Motor neuron (in vitro differentiated cells): ENCODE measurements around the gene SLC22A12. TPM values are rescaled to one million over a fixed set of nuclear protein-coding genes. Genes with fewer than 3 reads are reported as not detected.
"Not testable (repeated sequence)": the region's sequence is repeated elsewhere in the genome, so short reads cannot be mapped to it uniquely, and the experiment has no call there.

Experiments
- ATAC-seq, 8 experiments: fragments of 200-7000 bp; cut with Tn5 transposase; replicated peaks in 6 of 8; 2 replicates each; pipeline ENCODE4 v1.8.0; 2021; ENCODE audit warnings: mild to moderate bottlenecking in 8 of 8, moderate library complexity in 8 of 8
- H3K27ac ChIP-seq, 2 donors: fragments of 250-450 bp; sonication (Bioruptor Pico); 2 replicates each; pipeline ENCODE4 v1.9.0; 2021; ENCODE audit warnings: antibody characterized with exemption in 2 of 2, mild to moderate bottlenecking in 2 of 2, moderate library complexity in 1 of 2
- H3K4me1 ChIP-seq, 2 donors: fragments of 250-450 bp; sonication (Bioruptor Pico); replicated peaks in 1 of 2; 2 replicates each; pipeline ENCODE4 v1.6.1; 2021; ENCODE audit warnings: antibody characterized with exemption in 2 of 2, mild to moderate bottlenecking in 2 of 2, moderate library complexity in 1 of 2
- H3K4me3 ChIP-seq, 5 donors: fragments of 250-450 bp; sonication (Bioruptor Pico); 2 replicates each; pipeline ENCODE4 v1.9.0; 2021; ENCODE audit warnings: antibody characterized with exemption in 5 of 5, mild to moderate bottlenecking in 5 of 5, moderate library complexity in 4 of 5
- WGBS, 10 experiments: fragments of 450-650 bp; shearing (Covaris generic); methylation state at CpG; one replicate each; pipeline ENCODE4 v1.0.0; 2022; 5-methylcytosine and 5-hydroxymethylcytosine counted together
- in situ Hi-C, 9 experiments: fragments of 400-800 bp; cut with MboI; loops; one replicate each; pipeline ENCODE4 v1.15.0; 2021; ENCODE audit warnings: low sequenced_read_pairs in 9 of 9, low pct_unique_long_range_greater_than_20kb in 2 of 9; ENCODE audit not compliant: unreplicated experiment in 9 of 9
- total RNA-seq, 8 experiments: library from RNA; unstranded; fragments of 300-600 nt; gene quantifications; 2 replicates each; pipeline versions ENCODE4 v1.2.3 to v1.2.4, GENCODE V29; 2022

The SLC22A12 gene
- total RNA-seq, 8 experiments from 2014 or later = 0.05 to 0.62 (median 0.22) TPM; not detected in 4

DNA sequence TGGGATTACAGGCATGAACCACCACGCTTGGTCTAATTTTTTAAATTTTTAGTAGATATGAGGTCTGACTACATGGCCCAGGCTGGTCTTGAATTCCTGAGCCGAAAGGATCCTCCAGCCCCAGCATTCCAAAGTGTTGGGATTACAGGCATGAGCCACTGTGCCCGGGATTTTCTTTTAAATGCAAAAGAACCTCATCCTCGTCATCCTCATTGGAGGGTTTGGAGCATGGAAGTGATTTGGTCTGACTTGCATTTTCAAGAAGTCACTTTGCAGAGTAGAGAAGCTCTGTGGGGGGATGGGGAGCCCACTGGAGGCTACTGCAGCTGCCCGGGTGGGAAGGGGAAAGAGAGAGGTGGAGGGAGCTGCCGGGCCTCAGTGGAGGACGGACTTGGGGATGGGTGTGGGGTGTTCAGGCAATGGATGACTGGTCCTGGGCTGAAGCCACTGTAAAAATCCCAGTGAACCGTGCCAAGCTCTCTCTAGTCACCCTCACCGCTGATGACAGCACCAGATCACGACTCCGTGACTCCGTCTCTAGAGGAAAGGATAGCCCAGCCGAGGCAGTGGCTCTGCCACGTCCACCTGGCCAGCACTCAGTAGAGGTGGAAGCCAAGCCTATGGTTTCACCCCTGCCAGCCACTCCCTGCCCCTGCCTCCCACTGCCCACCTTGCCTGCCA, 32.8 kb upstream of the SLC22A12 start:
- Histone ChIP-seq H3K4me3 (no peak overlapping the region), H3K4me1 (peaks cover 18 to 33% of the 10 kb centered on the region in 2 donors), H3K27ac (no peak overlapping the region)
- in situ Hi-C loops = no loop called here
- ATAC-seq = no peak
- WGBS, 10 experiments = 40 to 100% (median 71%) methylated on average over 1 to 8 of the region's 14 CpGs; no CpG with 5 or more reads in 2 of the 10 experiments

DNA sequence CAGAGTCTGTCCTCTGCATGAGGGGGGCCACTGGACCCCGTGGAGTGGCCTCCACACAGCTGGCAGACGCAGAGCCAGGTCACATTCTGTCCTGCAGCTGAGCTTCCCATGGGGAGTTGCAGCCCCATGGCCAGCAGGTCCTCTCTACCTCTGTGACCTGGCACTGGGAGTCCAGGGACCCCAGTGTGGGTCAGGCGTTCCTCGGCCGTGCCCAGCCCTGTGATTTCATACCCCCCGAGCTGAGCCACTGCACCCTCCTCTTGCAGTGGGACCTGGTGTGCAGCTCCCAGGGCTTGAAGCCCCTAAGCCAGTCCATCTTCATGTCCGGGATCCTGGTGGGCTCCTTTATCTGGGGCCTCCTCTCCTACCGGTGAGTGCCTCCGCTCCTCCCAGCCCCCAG, 32.2 kb upstream of the SLC22A12 start:
- 70 to 79% methylated on average over 2 of the region's 9 CpGs; no CpG with 5 or more reads in 8 of the 10 experiments for WGBS, 10 experiments
- ATAC-seq = no peak
- Histone ChIP-seq H3K27ac (no peak overlapping the region), H3K4me1 (peaks cover 12 to 28% of the 10 kb centered on the region in 2 donors), H3K4me3 (no peak overlapping the region)
- in situ Hi-C loops = no loop called here

DNA sequence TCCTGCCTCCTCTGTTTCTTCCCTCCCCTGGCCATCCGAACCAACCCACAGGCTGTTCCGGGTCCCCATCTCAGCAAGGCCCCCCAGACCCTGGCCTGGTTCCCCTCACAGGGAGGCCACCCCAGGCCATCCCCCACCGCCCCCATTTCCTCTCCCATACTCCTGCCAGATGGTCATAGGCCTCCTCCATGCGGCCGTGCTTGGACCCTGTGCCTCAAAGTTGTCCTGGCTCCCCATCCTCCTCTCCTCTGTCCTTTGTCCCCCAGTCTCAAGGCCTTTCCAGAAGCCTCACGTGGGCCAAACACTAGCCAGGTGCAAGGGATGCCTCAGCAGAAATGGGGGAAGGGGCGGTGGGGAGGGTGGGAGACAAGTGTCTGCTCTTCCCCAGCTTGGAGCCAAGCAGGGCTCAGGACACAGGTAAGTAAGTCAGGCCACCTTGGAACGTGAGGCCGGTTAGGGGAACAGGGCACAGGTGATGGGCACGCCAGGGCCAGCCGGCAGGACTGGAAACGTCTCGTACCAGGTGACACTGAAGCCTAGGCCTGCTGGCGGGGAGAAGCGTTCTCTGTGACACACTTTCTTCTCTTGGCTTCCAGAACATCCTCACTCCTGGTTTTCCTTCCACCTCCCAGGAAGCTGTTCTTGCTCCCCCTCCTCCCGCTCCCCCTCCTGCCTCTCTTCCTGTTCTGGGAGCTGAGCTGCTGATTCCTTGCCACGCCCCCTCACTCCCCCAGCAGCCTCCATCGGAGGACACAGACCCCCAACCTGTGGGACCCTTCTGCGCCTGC, 31.5 kb upstream of the SLC22A12 start:
- ATAC-seq = peak in 3 of 8 experiments; percentile 30 to 51 (median 35)
- Histone ChIP-seq H3K4me1 (peaks cover 9 to 25% of the 10 kb centered on the region in 2 donors), H3K27ac (no peak overlapping the region), H3K4me3 (no peak overlapping the region)
- no CpG with 5 or more reads among the region's 19 CpGs for WGBS, 10 experiments
- in situ Hi-C loops = no loop called here

DNA sequence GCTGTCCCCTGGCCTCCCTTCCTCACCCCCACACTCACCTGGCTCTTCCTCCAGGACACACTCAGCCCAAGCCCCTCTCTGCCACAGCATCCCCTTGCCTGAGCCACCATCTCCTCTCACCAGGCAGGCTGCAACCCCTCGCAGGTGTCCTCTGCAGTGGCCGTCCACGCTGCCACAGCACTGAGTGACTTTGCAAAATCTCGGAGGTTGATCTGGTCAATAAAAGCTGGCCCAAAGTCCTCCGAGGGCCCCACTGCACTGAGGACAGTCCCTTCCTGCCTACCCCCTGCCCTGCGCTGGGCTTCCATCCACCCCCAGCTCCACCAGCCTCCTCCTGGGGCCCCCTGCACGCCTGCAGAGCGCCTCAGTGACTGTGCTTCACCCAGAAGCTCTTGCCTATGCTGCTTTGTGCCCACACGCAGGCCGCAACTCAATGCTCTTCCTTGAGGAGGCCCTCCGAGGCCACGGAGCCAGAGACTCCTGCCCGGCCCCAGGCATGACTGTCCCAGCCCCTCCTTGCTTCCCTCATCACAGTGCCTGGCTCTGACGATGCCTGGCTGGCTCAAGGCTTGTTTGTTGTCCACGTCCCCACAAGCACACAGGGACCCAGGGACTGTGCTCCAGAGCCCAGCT, 30.8 kb upstream of the SLC22A12 start:
- ATAC-seq = peak in 5 of 8 experiments; percentile 65 to 89 (median 74)
- Histone ChIP-seq H3K27ac (no peak overlapping the region), H3K4me3 (no peak overlapping the region), H3K4me1 (peaks cover 9 to 18% of the 10 kb centered on the region in 2 donors)
- WGBS, 10 experiments = 0 to 69% methylated on average over 2 to 3 of the region's 15 CpGs; no CpG with 5 or more reads in 8 of the 10 experiments
- in situ Hi-C loops = no loop called here

DNA sequence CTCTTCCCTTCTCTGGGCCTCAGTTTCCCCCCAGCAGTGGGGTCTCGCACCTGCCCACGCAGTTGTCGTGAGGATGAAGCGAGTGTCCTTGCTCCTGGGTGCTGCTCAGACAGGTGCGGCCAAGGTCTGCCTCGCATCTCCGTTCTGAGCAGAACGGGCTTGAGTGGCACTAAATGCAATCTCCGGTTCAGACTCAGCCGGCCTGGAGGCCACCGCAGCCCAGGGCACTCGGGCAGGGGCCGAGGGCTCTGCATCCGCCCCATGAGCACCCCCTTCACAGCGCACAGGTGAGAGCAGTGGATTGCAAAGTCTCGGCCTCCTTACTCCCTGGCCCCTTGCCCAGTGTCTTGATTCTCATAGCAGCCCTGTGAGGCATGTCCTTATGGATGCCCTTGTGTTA, 30.1 kb upstream of the SLC22A12 start:
- Histone ChIP-seq H3K4me1 (peaks cover 13 to 20% of the 10 kb centered on the region in 2 donors), H3K27ac (no peak overlapping the region), H3K4me3 (no peak overlapping the region)
- ATAC-seq = no peak
- in situ Hi-C loops = no loop called here
- 40 to 100% (median 80%) methylated on average over 1 to 2 of the region's 16 CpGs; no CpG with 5 or more reads in 4 of the 10 experiments for WGBS, 10 experiments

DNA sequence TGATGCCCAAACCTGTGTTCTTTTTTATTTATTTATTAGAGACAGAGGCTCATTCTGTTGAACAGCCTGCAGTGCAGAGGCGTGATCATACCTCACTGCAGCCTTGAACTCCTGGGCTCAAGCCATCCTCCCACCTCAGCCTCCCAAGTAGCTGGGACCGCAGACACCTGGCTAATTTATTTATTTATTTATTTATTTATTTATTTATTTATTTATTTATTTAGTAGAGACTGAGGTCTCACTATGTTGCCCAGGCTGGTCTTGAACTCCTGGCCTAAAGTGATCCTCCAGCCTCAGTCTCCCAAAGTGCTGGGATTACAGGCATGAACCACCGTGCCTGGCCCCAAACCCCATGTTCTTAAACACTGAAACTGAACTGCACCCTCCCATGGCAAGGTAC, 29.6 kb upstream of the SLC22A12 start:
- H3K27ac ChIP-seq, ATAC-seq, in situ Hi-C loops, H3K4me3 ChIP-seq: not testable (repeated sequence)
- WGBS, 10 experiments = 60 to 100% (median 94%) methylated on average over 1 to 3 of the region's 3 CpGs; no CpG with 5 or more reads in 5 of the 10 experiments
- peaks cover 18 to 22% of the 10 kb centered on the region in 2 donors for H3K4me1 ChIP-seq

DNA sequence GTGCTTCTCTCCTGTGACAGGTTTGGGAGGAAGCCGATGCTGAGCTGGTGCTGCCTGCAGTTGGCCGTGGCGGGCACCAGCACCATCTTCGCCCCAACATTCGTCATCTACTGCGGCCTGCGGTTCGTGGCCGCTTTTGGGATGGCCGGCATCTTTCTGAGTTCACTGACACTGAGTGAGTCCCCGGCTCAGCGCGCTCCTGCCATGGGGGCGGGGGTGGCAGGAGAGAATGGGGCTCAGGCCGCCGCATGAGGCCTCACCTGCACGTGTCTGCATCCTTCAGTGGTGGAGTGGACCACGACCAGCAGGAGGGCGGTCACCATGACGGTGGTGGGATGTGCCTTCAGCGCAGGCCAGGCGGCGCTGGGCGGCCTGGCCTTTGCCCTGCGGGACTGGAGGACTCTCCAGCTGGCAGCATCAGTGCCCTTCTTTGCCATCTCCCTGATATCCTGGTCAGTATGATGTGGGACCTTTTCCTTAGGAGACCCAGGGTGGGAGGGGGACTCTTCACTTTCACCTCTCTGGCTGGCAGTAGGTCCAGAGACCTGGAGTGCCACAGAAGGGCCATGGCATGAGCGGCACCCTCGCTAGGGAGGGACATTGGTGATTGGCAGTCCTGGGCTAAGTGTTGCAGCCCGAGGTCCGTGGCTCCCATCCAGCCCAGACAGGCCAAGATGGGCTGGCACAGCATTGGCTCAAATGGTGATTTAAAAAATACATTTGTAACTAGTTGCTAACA, 28.9 kb upstream of the SLC22A12 start:
- in situ Hi-C loops = no loop called here
- no peak overlapping the region for H3K4me3 ChIP-seq
- 20 to 100% (median 86%) methylated on average over 1 to 8 of the region's 29 CpGs; no CpG with 5 or more reads in 5 of the 10 experiments for WGBS, 10 experiments
- peaks cover 25 to 29% of the 10 kb centered on the region in 2 donors for H3K4me1 ChIP-seq
- ATAC-seq = no peak
- no peak overlapping the region for H3K27ac ChIP-seq

DNA sequence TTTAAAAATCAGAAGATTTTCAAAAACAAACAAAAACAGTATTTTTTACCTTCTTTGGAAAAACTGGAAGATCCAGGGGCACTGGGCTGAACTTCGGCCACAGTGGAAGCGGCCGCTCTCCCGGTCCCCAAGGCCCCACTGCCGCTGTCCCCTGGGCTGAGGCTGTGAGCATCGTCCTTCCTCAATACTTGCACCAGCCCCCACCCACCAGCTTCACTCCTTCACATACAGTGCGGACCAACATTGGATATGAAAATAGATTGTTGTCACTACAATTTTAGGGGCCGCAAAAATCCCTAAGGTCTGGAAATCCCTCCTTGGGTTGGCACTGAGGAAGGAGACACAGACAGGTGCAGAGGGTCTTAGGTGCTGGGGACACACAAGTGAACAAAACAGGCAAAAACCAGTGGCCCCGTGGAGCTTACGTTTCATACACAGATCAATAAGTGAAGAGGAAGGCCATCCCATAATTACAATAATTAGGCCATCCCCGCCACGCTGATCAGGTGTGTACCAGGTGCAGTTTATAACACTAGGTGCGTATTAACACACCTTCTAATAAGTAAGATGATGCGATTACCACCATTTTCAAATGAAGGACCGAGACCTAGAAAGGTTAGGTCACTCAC, 28.2 kb upstream of the SLC22A12 start:
- H3K4me3 ChIP-seq = no peak overlapping the region
- ATAC-seq = no peak
- H3K4me1 ChIP-seq = peaks cover 32 to 36% of the 10 kb centered on the region in 2 donors
- in situ Hi-C loops = no loop called here
- 40 to 100% (median 71%) methylated on average over 1 to 9 of the region's 15 CpGs; no CpG with 5 or more reads in 1 of the 10 experiments for WGBS, 10 experiments
- no peak overlapping the region for H3K27ac ChIP-seq

DNA sequence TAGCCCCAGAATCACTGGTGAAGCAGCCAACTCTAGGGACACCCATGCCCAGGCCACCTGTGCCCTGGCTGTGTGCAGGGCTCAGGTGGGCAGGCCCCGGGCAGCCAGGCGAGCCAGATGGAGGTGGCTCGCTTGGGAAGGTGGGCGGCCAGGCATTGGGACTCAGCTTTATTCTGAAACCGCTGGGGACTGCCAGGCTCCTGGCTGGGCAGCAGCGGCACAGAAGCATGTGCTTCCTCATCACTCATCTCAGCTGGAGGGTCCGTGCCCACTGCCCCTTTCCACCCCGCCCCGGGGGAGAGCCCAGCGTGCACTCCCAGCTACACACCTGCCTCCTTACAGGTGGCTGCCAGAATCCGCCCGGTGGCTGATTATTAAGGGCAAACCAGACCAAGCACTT, 27.1 kb upstream of the SLC22A12 start:
- WGBS, 10 experiments = no CpG with 5 or more reads among the region's 12 CpGs
- ATAC-seq = no peak
- in situ Hi-C loops = no loop called here
- Histone ChIP-seq H3K4me3 (no peak overlapping the region), H3K27ac (no peak overlapping the region), H3K4me1 (peaks cover 35 to 36% of the 10 kb centered on the region in 2 donors)

DNA sequence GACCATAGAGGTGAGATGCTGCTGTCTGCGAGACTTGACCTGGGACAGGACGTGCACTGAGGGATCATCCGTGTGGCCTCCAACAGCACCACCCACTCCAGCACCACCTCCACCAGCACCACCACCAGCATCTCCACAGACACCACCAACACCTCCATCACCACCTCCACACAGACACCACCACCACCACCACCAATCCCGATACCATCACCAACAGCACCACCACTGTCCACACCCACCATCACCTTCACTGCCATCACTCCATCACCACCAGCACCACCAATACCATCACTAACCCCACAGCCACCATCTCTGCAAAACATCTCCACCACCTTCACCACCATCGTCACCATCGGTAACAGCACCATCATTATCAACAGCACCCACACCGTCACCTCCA, 26.6 kb upstream of the SLC22A12 start:
- in situ Hi-C loops = no loop called here
- Histone ChIP-seq H3K4me3 (no peak overlapping the region), H3K27ac (no peak overlapping the region), H3K4me1 (peaks cover 35 to 36% of the 10 kb centered on the region in 2 donors)
- 60 to 100% (median 100%) methylated on average over 1 to 4 of the region's 7 CpGs; no CpG with 5 or more reads in 3 of the 10 experiments for WGBS, 10 experiments
- ATAC-seq = no peak

DNA sequence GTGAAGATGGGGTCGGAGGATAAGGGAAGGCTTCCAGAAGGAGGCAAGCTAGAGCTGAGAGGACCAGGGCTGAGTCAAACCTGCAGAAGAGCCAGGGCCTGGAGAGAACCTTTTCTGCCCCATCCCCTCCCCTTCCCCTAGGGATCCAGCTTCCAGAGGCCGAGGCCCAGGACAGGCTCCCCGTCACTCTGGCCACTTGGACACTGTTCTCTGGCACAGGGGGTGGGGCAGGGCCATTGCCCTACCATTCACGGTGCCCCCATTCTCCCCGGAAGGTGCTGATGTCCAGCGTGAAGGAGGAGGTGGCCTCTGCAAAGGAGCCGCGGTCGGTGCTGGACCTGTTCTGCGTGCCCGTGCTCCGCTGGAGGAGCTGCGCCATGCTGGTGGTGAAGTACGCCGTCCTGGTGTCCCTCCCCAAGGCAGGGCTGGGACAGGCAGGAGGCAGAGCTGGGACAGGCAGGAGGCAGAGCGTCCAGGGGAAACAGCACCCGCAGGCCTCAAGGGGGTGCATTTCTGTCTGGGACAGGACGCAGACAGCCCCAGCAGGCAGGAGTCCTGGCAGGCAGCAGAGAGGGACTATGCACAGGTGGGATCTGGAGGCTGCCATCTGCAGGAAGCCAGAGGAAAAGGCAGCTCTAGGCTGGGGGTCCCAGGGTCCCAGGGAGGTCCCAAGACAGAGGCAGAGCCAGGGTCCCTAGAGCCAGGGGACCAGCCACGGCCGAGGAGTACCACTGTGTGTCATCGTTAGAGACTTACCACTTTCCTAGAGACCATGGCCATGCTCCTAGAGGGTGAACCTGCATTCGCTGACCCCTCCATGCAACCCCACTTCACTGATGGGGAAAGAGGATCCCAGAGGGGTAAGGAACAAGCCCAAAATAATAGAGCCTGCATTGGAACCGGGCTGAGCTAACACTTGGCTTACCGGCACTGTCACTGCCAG, 25.8 kb upstream of the SLC22A12 start:
- in situ Hi-C loops = no loop called here
- Histone ChIP-seq H3K4me1 (peaks cover 28 to 31% of the 10 kb centered on the region in 2 donors), H3K27ac (peak overlapping the region; percentile 92 to 95), H3K4me3 (no peak overlapping the region)
- WGBS, 10 experiments = 80 to 100% (median 92%) methylated on average over 1 to 16 of the region's 24 CpGs; no CpG with 5 or more reads in 5 of the 10 experiments
- no peak for ATAC-seq
